Measurements from ENCODE around the gene ZCCHC14. TPM values are rescaled to one million over a fixed set of nuclear protein-coding genes. Genes with fewer than 3 reads are reported as not detected.

ZCCHC14 gene
- total RNA-seq, 2 donors from 2014 or later: 10.6 to 18.0 TPM

- no peaks in the 10 kb centered on the region for H3K36me3 ChIP-seq
- no peaks in the 10 kb centered on the region for H3K9me3 ChIP-seq
- TF ChIP-seq CTCF (IDR thresholded peaks at IDR 0.05): no peak
- H3K4me1 ChIP-seq: peaks cover 0 to 59% of the 10 kb centered on the region in 2 donors
- no peaks in the 10 kb centered on the region for H3K27me3 ChIP-seq
- H3K4me3 ChIP-seq: no peak overlapping the region
- DNase-seq (ENCODE audit: low spot score): no peak
- no peak overlapping the region for H3K27ac ChIP-seq
Measured at GRCh38 chr16:87472142-87472778, 20.6 kb downstream of the ZCCHC14 start.

- Histone ChIP-seq H3K27me3 (no peaks in the 10 kb centered on the region), H3K4me3 (no peak overlapping the region), H3K4me1 (peaks cover 0 to 63% of the 10 kb centered on the region in 2 donors), H3K9me3 (no peaks in the 10 kb centered on the region), H3K36me3 (no peaks in the 10 kb centered on the region), H3K27ac (peak overlapping the region; percentile 10 to 47)
- TF ChIP-seq CTCF (IDR thresholded peaks at IDR 0.05): no peak
- DNase-seq (ENCODE audit: low spot score): no peak
Measured at GRCh38 chr16:87471278-87472141, 21.3 kb downstream of the ZCCHC14 start.

GRCh38 chr16:87470332-87470731, 22.5 kb downstream of the ZCCHC14 start:
- TF ChIP-seq CTCF (IDR thresholded peaks at IDR 0.05): no peak
- DNase-seq (ENCODE audit: low spot score): no peak
- Histone ChIP-seq H3K27me3 (no peaks in the 10 kb centered on the region), H3K9me3 (no peaks in the 10 kb centered on the region), H3K27ac (no peak overlapping the region), H3K4me3 (no peak overlapping the region), H3K4me1 (peaks cover 0 to 65% of the 10 kb centered on the region in 2 donors), H3K36me3 (no peaks in the 10 kb centered on the region)

- no peak for TF ChIP-seq CTCF (IDR thresholded peaks at IDR 0.05)
- H3K4me3 ChIP-seq: no peak overlapping the region
- H3K27me3 ChIP-seq: no peaks in the 10 kb centered on the region
- no peaks in the 10 kb centered on the region for H3K36me3 ChIP-seq
- peaks cover 0 to 66% of the 10 kb centered on the region in 2 donors for H3K4me1 ChIP-seq
- no peak for DNase-seq (ENCODE audit: low spot score)
- no peaks in the 10 kb centered on the region for H3K9me3 ChIP-seq
- no peak overlapping the region for H3K27ac ChIP-seq
Measured at GRCh38 chr16:87469169-87469568, 23.7 kb downstream of the ZCCHC14 start.

GRCh38 chr16:87468550-87468949, 24.3 kb downstream of the ZCCHC14 start:
- no peak for TF ChIP-seq CTCF (IDR thresholded peaks at IDR 0.05)
- DNase-seq (ENCODE audit: low spot score): no peak
- H3K4me3 ChIP-seq: no peak overlapping the region
- no peaks in the 10 kb centered on the region for H3K9me3 ChIP-seq
- no peaks in the 10 kb centered on the region for H3K27me3 ChIP-seq
- no peak overlapping the region for H3K27ac ChIP-seq
- H3K4me1 ChIP-seq: peaks cover 0 to 70% of the 10 kb centered on the region in 2 donors
- H3K36me3 ChIP-seq: no peaks in the 10 kb centered on the region
